Measurements from ENCODE around the gene LRCH4. TPM values are rescaled to one million over a fixed set of nuclear protein-coding genes. Genes with fewer than 3 reads are reported as not detected.

Gene LRCH4
- total and polyA plus RNA-seq, 2 of the 13 experiments (the other 11 are each of a cell fraction or from before 2014, with no cell fraction given) = 7.0 to 9.3 TPM

- no peak for TF ChIP-seq KIAA2018 (CRISPR knock-in tag; IDR thresholded peaks at IDR 0.05; ENCODE audit: borderline replicate concordance)
- no peak for TF ChIP-seq NFYC (CRISPR knock-in tag; IDR thresholded peaks at IDR 0.05)
- TF ChIP-seq THAP11 (CRISPR knock-in tag; IDR thresholded peaks at IDR 0.05) = no peak
- no peak for TF ChIP-seq AHR (CRISPR knock-in tag; IDR thresholded peaks at IDR 0.05)
- no peak; the same call in 1 of the 2 replicates for TF ChIP-seq ZNF891 (CRISPR knock-in tag; IDR thresholded peaks at IDR 0.05)
- no peak for TF ChIP-seq HBP1 (CRISPR knock-in tag; IDR thresholded peaks at IDR 0.05; ENCODE audit: low read depth)
- TF ChIP-seq IRF9 (CRISPR knock-in tag; IDR thresholded peaks at IDR 0.05; ENCODE audit: borderline replicate concordance) = peak; percentile 60; the same call in 1 of the 2 replicates
- TF ChIP-seq CSRNP2 (CRISPR knock-in tag; conservative IDR thresholded peaks at IDR 0.05; ENCODE audit: low read depth) = no peak
- no peak for TF ChIP-seq ZNF574 (CRISPR knock-in tag; IDR thresholded peaks at IDR 0.05)
Observed at GRCh38 chr7:100563809-100564400, 22.0 kb downstream of the LRCH4 start (continued).

Data from HepG2 (cell line).